ENCODE data around the gene CKLF.
"Not testable (repeated sequence)": the region's sequence is repeated elsewhere in the genome, so short reads cannot be mapped to it uniquely, and the experiment has no call there.

Gene CKLF

DNA sequence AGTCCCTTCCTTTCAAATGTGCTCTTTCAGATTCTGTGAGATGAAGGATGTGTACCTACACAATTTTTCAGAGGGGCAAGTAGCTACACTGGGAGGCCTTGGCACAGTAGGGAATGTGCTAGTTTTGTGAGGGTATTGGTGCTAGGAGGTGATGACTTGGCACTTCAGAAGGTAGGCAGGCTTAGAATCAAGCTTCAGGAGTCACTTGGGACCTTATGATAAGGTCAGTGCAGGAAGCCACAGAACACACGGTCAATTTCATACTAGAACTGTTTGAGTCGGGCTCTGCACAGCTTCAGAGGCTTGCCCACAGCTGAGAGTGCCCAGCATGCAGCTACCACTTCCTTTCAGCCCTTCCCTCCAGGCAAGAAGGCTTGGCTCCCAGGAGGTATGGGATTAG, 20.0 kb downstream of the CKLF start:
- DNase-seq = no peak

- no peak for DNase-seq
Observed at GRCh38 chr16:66574081-66574480, 21.7 kb downstream of the CKLF start.

GRCh38 chr16:66574531-66574930, 22.2 kb downstream of the CKLF start:
- no peak for DNase-seq

DNA sequence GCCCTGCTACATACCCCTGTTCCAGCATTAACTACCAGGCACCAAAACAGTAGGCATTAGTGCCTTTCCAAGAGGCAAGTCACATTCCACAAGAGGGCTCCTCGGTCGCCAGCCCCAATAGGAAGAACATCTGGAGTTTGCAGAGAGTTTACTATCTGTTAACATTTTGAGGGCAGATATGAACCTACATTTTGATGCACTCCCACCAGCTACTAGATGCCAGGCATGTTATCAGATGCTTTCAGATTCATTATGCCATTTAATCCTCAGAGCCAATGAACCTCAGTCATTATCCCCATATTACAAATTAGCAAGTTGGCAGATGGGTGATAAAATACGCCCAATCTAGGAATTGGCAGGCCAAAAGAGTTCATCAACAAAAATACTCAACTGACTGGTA, 22.7 kb downstream of the CKLF start:
- DNase-seq = no peak

DNA sequence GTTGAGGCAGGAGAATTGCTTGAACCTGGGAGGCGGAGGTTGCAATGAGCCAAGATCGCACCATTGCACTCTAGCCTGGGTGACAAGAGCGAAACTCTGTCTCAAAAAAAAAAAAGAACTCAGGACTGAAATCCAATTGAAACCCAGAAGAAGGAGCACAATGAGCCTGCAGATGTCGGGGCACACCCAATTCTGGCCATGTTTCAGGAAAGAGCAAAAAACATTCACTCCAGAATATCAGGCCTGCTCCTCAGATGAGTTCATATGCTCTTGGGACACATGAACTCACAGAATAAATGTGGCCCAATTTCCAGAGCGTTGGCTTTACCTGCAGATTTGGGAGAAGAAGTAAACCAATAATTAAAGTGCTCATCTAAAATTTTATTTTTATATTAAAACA, 23.9 kb downstream of the CKLF start:
- no peak for DNase-seq

DNA sequence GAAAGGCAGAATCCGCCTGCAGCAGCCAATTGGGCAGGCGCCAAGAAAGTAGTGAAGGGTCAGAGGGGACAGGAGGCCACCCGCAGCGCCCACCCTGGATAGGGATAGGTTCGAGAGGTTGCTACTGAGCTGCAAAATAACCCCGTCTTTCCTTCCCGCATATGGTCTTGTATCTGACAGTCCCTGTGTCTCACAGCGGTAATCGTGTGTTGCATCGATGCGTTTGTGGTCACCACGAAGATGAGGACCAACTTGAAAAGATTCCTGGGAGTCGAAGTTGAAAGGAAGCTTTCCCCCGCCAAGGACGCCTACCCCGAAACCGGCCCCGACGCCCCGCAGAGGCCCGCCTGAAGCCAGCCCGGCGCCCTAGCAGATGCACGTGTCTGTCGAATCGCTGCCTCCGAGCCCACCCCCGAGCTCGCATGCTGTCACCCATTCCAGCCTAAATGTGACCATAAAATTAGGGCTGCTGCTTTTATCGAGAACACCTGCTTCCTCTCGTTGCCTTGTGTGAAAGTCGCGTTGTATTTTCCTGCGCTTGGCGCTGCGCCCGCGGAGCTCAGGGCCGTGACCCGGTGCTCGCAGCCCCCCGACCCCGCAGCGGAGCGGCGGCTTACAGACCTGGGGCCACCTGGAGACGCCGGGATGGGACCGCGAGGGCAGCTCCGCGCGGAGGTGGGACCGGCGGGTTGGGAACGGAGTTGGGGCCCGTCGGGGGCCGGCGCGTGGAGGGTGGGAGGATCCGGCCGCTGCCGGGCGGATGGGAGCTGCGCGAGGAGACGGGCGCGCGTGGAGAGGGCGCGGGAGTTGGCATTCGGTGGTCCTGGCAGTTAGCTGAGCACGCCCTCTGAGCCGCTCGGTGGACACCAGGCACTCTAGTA, 26.5 kb downstream of the CKLF start, which contains the start of gene CMTM2:
Gene CMTM2 (plus strand): TSS at position 813 of the 881 bp plus-strand sequence. CDS start 145 bp downstream, outside the sequence.
- DNase-seq = peak; percentile 59

DNA sequence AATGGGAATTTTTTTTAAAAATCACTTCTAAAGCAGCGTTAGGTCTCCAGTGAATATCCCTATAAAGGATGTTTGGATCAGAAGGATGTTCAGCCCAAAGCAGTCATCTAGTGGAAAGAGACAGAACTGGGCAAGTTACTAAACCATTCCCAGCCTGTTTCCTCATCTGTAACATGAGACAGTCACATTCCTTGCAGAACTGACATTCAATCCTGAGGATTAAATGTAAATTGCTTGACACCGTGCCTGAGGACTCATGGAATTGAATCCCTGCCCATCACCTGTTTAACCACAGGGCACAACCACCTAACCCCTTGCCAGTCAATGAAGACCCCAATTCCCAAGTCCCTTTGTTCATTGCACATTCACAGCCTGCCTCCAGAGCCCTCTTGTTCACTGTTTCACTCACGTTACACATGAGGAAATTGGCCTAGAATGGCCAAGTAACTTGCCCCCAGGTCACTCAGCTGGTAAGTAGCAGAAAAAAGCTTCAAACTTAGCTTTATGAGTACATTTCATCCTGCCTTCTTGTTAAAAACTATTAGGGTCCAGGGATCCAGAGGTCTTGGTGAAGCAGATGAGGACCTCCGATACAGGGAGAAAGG, 28.3 kb downstream of the CKLF start:
- DNase-seq = no peak

GRCh38 chr16:66581246-66581952, 29.0 kb downstream of the CKLF start:
- no peak for DNase-seq

GRCh38 chr16:66585481-66586239, 33.3 kb downstream of the CKLF start:
- DNase-seq = no peak

- no peak for DNase-seq
Observed at GRCh38 chr16:66587881-66588600, 35.7 kb downstream of the CKLF start.

DNA sequence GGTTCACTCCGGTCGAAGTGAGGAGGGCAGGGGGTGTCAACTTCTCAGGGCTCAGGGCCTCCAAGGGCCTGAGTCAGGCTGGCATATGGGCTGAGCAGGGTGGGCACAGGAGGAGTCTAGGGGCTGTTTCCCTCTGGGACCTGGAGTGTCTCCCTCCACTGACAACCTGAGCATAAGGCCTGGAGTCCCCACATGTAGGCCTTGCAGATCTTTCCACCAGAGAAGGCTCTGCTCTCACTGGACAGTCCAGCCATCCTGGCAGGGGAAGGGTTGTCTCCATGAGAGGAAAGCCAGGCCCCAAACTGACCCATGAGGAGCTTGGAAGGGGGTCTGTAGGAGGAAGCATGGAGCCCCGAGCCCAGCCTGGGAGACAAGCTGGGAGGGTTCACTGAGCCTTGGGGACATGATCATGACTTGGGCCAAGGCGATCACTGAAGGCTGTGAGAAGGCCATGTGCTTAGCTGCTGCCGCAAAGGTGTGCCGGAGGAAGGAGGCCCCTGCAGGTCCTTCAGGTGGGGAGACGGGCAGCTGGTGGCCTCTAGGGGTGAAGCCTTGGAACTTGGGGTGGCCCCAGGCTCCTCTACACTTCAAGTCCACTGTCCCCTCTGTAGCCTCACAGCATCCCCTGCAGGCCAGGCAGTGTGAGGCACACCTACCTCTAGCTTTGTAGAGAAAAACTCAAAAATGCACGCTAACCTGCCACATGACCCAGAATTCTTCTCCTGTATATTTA, 36.8 kb downstream of the CKLF start:
- no peak for DNase-seq

GRCh38 chr16:66590322-66590721, 37.9 kb downstream of the CKLF start:
- DNase-seq = no peak

DNA sequence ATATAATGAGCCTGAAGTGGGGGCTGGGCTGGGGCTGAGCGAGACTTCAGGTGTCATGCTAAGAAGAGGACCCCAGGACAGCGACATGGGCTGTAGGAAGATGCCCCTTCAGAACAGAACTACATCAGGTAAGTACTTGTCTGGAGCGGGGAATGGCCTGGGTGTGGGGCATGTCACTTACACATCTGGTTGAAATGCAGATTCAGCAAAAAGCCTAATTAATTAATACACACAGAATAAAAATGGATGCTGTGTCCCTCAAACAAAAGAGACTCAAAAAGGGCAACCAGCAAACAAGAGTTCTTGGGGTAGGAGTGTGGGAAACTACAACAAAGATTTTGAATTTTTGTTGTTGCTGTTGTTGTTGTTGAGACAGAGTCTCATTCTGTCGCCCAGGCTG, 38.6 kb downstream of the CKLF start:
- no peak for DNase-seq

DNA sequence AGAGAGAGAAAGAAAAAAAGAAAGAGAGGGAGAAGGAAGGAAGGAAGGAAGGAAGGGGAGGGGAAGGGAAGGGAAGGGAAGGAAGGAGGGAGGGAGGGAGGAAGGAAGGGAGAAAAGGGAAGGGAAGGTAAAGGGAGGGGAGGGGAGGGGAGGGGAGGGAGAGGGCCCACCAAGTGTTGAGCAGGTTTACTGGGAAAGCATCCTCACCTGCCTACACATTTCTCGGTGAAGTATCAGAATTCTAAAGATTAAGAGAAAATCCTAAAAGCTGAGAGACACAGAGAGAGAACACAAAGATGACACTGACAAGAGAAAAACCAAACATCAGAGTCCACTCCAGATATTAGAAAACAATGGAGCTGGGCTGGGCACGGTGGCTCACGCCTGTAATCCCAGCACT, 39.9 kb downstream of the CKLF start:
- no peak for DNase-seq

- no peak for DNase-seq
Observed at GRCh38 chr16:66592814-66593213, 40.4 kb downstream of the CKLF start.

DNA sequence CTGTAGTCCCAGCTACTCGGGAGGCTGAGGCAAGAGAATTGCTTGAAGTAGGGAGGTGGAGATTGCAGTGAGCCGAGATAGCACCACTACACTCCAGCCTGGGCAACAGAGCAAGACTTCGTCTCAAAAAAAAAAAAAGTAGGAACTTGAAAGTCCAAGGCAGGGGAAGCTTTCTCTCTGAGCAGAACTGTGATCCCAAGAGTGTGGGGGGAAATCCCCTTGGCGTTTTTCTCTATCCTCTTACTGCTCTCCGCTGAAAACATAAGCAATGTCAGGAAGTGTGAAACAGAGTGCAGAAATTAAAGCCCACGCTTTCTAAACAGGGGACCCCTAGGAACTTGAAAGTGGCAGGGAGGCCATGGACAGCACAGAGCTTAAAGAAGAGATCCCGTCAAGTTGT, 42.4 kb downstream of the CKLF start:
- no peak for DNase-seq

GRCh38 chr16:66596559-66596958, 44.2 kb downstream of the CKLF start:
- DNase-seq = not testable (repeated sequence)

- no peak for DNase-seq
Observed at GRCh38 chr16:66596986-66597848, 44.8 kb downstream of the CKLF start.

- no peak for DNase-seq
Observed at GRCh38 chr16:66598111-66598510, 45.7 kb downstream of the CKLF start.

DNA sequence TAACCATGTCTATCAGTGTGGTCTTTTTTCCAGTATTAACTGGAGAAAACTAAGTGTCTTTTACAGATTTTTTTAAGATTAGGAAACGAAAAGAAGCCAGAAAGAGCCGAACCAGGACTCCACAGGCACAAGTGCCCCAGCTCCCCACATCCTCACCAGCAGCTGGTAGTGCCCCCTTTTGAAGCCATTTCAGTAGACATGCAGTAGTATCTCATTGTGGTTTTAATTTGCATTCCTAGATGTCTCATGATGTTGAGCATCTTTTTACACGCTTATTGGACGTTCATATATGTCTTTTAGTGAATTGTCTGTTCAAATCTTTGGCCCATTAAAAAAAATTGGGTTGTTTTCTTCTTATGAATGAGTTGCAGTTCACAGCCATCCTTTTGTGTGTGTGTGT, 47.4 kb downstream of the CKLF start:
- DNase-seq = no peak

- no peak for DNase-seq
Observed at GRCh38 chr16:66600477-66600876, 48.1 kb downstream of the CKLF start.
